GM12878 (cell line): Measurements from ENCODE around the gene SYNGAP1. TPM values are rescaled to one million over a fixed set of nuclear protein-coding genes. Genes with fewer than 3 reads are reported as not detected.

Experiments
- ATAC-seq: fragments of 200-7000 bp; cut with Tn5 transposase; 3 replicates; pipeline ENCODE4 v1.9.1; 2020; ENCODE audit warnings: mild to moderate bottlenecking, moderate library complexity
- BruUV-seq: library from RNA; stranded (reverse); fragments of 400-500 nt; replicated peaks from 2 replicates; lab custom pipeline; 2021; lab: Mats Ljungman, UMichigan
- CTCF ChIA-PET: fragments of 300-600 bp; sonication (Branson Sonifier 250); formaldehyde crosslinking; extraction: SDS; loops from one replicate; lab custom pipeline; 2021; ENCODE audit warnings: inconsistent platforms; lab: Yijun Ruan, JAX
- POLR2A ChIA-PET: fragments of 350-600 bp; formaldehyde crosslinking; extraction: SDS; loops from one replicate; lab custom pipeline; 2021; ENCODE audit warnings: inconsistent platforms; lab: Charles Lee
- RAD21 ChIA-PET: fragments of 300-600 bp; sonication (Branson Sonifier 250); formaldehyde crosslinking; loops from one replicate; lab custom pipeline; 2023; ENCODE audit warnings: antibody characterized with exemption; ENCODE audit not compliant: unreplicated experiment; lab: Charles Lee
- SMC1A ChIA-PET: fragments of 300-600 bp; sonication (Branson Sonifier 250); formaldehyde crosslinking; loops from one replicate; lab custom pipeline; 2023; ENCODE audit not compliant: unreplicated experiment, uncharacterized antibody; lab: Charles Lee
- DNase-seq: peaks from one replicate; pipeline ENCODE4 v3.0.0-alpha.2; 2011; ENCODE audit warnings: low read depth, low spot score
- FAIRE-seq: peaks from 3 replicates; lab custom pipeline; 2011; peaks lifted over from hg19 to GRCh38; lab: Jason Lieb, UNC
- H2AFZ ChIP-seq: 2 replicates; pipeline ENCODE4 v1.6.0; 2011; ENCODE audit warnings: low read depth, low read length, control low read depth; ENCODE audit not compliant: control insufficient read depth
- H3K27ac ChIP-seq: 2 replicates; pipeline ENCODE4 v1.5.1; 2011; ENCODE audit warnings: control low read depth; ENCODE audit not compliant: control insufficient read depth, insufficient read depth
- H3K27me3 ChIP-seq, 2 experiments: replicated peaks in 1 of 2; 2 replicates each; pipeline versions ENCODE4 v1.6.0 to v1.6.1; 2011; ENCODE audit warnings: low read length in 1 of 2; ENCODE audit not compliant: control insufficient read depth in 2 of 2, insufficient read depth in 2 of 2
- H3K36me3 ChIP-seq, 2 experiments: 2 replicates each; pipeline ENCODE4 v1.5.1; 2011; ENCODE audit warnings: low read length in 1 of 2; ENCODE audit not compliant: control insufficient read depth in 2 of 2, insufficient read depth in 2 of 2
- H3K4me1 ChIP-seq: 2 replicates; pipeline ENCODE4 v1.6.1; 2011; ENCODE audit warnings: mild to moderate bottlenecking, low read length, moderate library complexity, mixed read lengths; ENCODE audit not compliant: control insufficient read depth, insufficient read depth
- H3K4me2 ChIP-seq: 2 replicates; pipeline ENCODE4 v1.6.0; 2011; ENCODE audit warnings: control low read depth; ENCODE audit not compliant: control insufficient read depth, insufficient read depth
- H3K4me3 ChIP-seq: fragments of 200-600 bp; sonication (generic); 2 replicates; pipeline ENCODE4 v1.5.1; 2016
- H3K79me2 ChIP-seq: 2 replicates; pipeline ENCODE4 v1.6.0; 2011; ENCODE audit warnings: low read length; ENCODE audit not compliant: control insufficient read depth, insufficient read depth
- H3K9ac ChIP-seq: 2 replicates; pipeline ENCODE4 v1.8.0; 2011; ENCODE audit warnings: low read length, control low read depth, mixed read lengths; ENCODE audit not compliant: control insufficient read depth, insufficient read depth
- H3K9me3 ChIP-seq: replicated peaks from 3 replicates; pipeline ENCODE4 v1.5.1; 2011; ENCODE audit warnings: mild to moderate bottlenecking, low read length; ENCODE audit not compliant: control insufficient read depth, insufficient read depth
- H4K20me1 ChIP-seq: 2 replicates; pipeline ENCODE4 v1.6.0; 2011; ENCODE audit not compliant: control insufficient read depth, insufficient read depth
- CHD2 ChIP-seq: IDR thresholded peaks from 2 replicates; pipeline ENCODE4 v1.6.1; 2011; ENCODE audit warnings: low read depth, low read length, improper control_type of control experiment, borderline replicate concordance
- CREM ChIP-seq: IDR thresholded peaks from 2 replicates; pipeline ENCODE4 v1.6.1; 2014; ENCODE audit warnings: antibody characterized with exemption, low read depth
- ELK1 ChIP-seq: IDR thresholded peaks from 2 replicates; pipeline ENCODE4 v1.6.1; 2012; ENCODE audit warnings: low read depth, low read length, improper control_type of control experiment
- EZH2 ChIP-seq: IDR thresholded peaks from 2 replicates; pipeline ENCODE4 v1.6.1; 2012; ENCODE audit warnings: low read depth, mild to moderate bottlenecking, control low read depth, inconsistent platforms, low read length, borderline replicate concordance; ENCODE audit not compliant: control insufficient read depth
- FOS ChIP-seq: IDR thresholded peaks from 3 replicates; pipeline ENCODE4 v1.6.1; 2011; ENCODE audit warnings: borderline replicate concordance; ENCODE audit not compliant: insufficient read length; ENCODE audit errors: extremely low read depth
- GATAD2B ChIP-seq: fragments of 450-650 bp; conservative IDR thresholded peaks from 2 replicates; pipeline ENCODE4 v1.6.1; 2017; ENCODE audit warnings: low read depth, mild to moderate bottlenecking, moderate library complexity
- HDGF ChIP-seq: fragments of 450-650 bp; IDR thresholded peaks from 2 replicates; pipeline ENCODE4 v1.6.1; 2016; ENCODE audit warnings: antibody characterized with exemption
- IRF4 ChIP-seq: IDR thresholded peaks from 2 replicates; pipeline ENCODE4 v1.6.1; 2011; ENCODE audit warnings: low read depth, low read length
- KDM1A ChIP-seq: fragments of 200-600 bp; sonication (generic); IDR thresholded peaks from 2 replicates; pipeline ENCODE4 v1.6.1; 2016; ENCODE audit warnings: borderline replicate concordance
- KLF5 ChIP-seq: fragments of 450-650 bp; IDR thresholded peaks from 2 replicates; pipeline ENCODE4 v1.6.1; 2014; ENCODE audit warnings: mild to moderate bottlenecking; ENCODE audit not compliant: partially characterized antibody
- LARP7 ChIP-seq: fragments of 450-650 bp; IDR thresholded peaks from 2 replicates; pipeline ENCODE4 v1.6.1; 2017; ENCODE audit warnings: mild to moderate bottlenecking
- MYC ChIP-seq: IDR thresholded peaks from 2 replicates; pipeline ENCODE4 v1.6.1; 2011; ENCODE audit warnings: mild to moderate bottlenecking, low read length, moderate library complexity, inconsistent platforms; ENCODE audit not compliant: insufficient read depth, insufficient replicate concordance, insufficient read length, severe bottlenecking
- NFXL1 ChIP-seq: fragments of 450-650 bp; IDR thresholded peaks from 2 replicates; pipeline ENCODE4 v1.6.1; 2017; ENCODE audit warnings: antibody characterized with exemption, mild to moderate bottlenecking, borderline replicate concordance
- NFYA ChIP-seq: IDR thresholded peaks from 2 replicates; pipeline ENCODE4 v1.6.1; 2011; ENCODE audit warnings: low read depth, mild to moderate bottlenecking, low read length, improper control_type of control experiment, borderline replicate concordance
- NR2F1 ChIP-seq: fragments of 450-650 bp; conservative IDR thresholded peaks from 2 replicates; pipeline ENCODE4 v1.6.1; 2017; ENCODE audit warnings: mild to moderate bottlenecking
- RELA ChIP-seq: fragments of 450-650 bp; IDR thresholded peaks from 2 replicates; pipeline ENCODE4 v1.8.0; 2014; ENCODE audit warnings: borderline replicate concordance; ENCODE audit not compliant: partially characterized antibody
- WGBS: methylation state at CpG from one replicate; pipeline ENCODE4 v1.1.6; 2016; ENCODE audit warnings: low lambda C conversion rate; ENCODE audit not compliant: insufficient replicate concordance, insufficient coverage; ENCODE audit errors: missing lambda C conversion rate; 5-methylcytosine and 5-hydroxymethylcytosine counted together
- in situ Hi-C: fragments of 300-500 bp; cut with MboI; formaldehyde crosslinking; loops from 9 replicates; pipeline ENCODE4 v1.14.3; 2018; ENCODE audit warnings: mixed read lengths
- intact Hi-C: fragments of 100-400 bp; cut with micrococcal nuclease; formaldehyde crosslinking; loops from one replicate; pipeline ENCODE4 v1.14.2; 2022; ENCODE audit not compliant: unreplicated experiment
- polyA plus RNA-seq, 11 experiments: library from polyadenylated mRNA; depleted of rRNA in 4 of 11; unstranded in 6 of 11; stranded (reverse) in 5 of 11; fragments of >200 nt; fragmentation: Nextera tagmentation in 4 of 11; fragmentation: Illumina TruSeq in 1 of 11; extraction: Ambion mirVana in 4 of 11; extraction: Trizol in 1 of 11; gene quantifications; 1 replicate in 1 of 11; 2 replicates in 10 of 11; pipeline versions ENCODE4 v1.2.1 to v1.2.3, GENCODE V29; 2011 to 2016; ENCODE audit warnings: inconsistent platforms in 2 of 11, missing spikeins in 2 of 11, low read depth in 1 of 11
- total RNA-seq, 4 experiments: library from RNA; depleted of rRNA in 3 of 4; stranded (reverse); fragments of >200 nt in 3 of 4; fragmentation: Illumina TruSeq in 1 of 4; extraction: Trizol in 1 of 4; gene quantifications; 2 replicates each; pipeline versions ENCODE4 v1.2.1 to v1.2.3, GENCODE V29; 2013 to 2021
- TF ChIP-seq, protein P1 (sequence below): fragments of 450-650 bp; IDR thresholded peaks from 2 replicates; pipeline ENCODE4 v1.6.1; 2018; ENCODE audit warnings: borderline replicate concordance, mild to moderate bottlenecking; ENCODE audit not compliant: partially characterized antibody

The SYNGAP1 gene
- total and polyA plus RNA-seq, 10 of the 15 experiments (the other 5 are each of a cell fraction or from before 2014, with no cell fraction given): 0.05 to 9.2 (median 1.2) TPM

DNA sequence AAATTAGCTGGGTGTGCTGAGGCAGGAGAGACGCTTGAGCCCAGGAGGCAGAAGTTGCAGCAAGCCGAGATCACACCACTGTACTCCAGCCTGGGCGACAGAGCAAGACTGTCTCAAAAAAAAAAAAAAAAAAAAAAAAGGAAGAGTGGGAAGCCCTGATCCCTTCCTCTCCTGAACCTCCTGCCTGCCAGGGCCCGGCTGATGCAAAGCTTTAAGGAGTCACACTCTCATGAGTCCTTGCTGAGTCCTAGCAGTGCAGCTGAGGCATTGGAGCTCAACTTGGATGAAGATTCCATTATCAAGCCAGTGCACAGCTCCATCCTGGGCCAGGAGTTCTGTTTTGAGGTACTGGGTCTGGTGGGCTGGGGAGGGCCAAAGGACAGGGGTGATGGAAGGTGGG lies 15.1 kb downstream of the SYNGAP1 start:
- CTCF ChIA-PET: interaction anchor here (1.4 kb wide), 1 partner anchor 11 kb away, joined by 3 read pairs; no protein-coding TSS in a partner anchor
- intact Hi-C loops: no loop called here
- WGBS: 100% methylated on average over 1 of the region's 4 CpGs

More for the DNA sequence above, 15.1 kb downstream of the SYNGAP1 start:
- Histone ChIP-seq H3K9ac (no peak overlapping the region), H3K79me2 (peaks cover 5% of the 10 kb centered on the region), H3K4me3 (no peak overlapping the region), H3K36me3 (peaks cover 0 to 3% of the 10 kb centered on the region in 2 experiments; a peak in 2 of 4 replicates), H3K4me1 (peaks cover 27% of the 10 kb centered on the region), H2AFZ (no peak overlapping the region), H4K20me1 (no peaks in the 10 kb centered on the region), H3K4me2 (no peak overlapping the region), H3K27me3 (no peaks in the 10 kb centered on the region), H3K27ac (no peak overlapping the region), H3K9me3 (no peaks in the 10 kb centered on the region)
- in situ Hi-C loops: no loop called here
- FAIRE-seq (no peak), DNase-seq (no peak), ATAC-seq (no peak)
- RAD21 ChIA-PET: no interaction called here
- no TSS peak for BruUV-seq
- SMC1A ChIA-PET: no interaction called here
- POLR2A ChIA-PET: interaction anchor here (0.6 to 0.7 kb wide), 2 partner anchors 259 to 1025 kb away, joined by 3 read pairs; no protein-coding TSS in a partner anchor
- TF ChIP-seq MYC (no peak), EZH2 (no peak), CHD2 (no peak), NFXL1 (no peak), NFYA (no peak), HDGF (no peak), KDM1A (no peak), CREM (no peak), LARP7 (no peak), FOS (no peak), NR2F1 (no peak), ELK1 (no peak), RELA (no peak), IRF4 (no peak), GATAD2B (no peak), KLF5 (no peak)
- TF ChIP-seq, protein P1, sequence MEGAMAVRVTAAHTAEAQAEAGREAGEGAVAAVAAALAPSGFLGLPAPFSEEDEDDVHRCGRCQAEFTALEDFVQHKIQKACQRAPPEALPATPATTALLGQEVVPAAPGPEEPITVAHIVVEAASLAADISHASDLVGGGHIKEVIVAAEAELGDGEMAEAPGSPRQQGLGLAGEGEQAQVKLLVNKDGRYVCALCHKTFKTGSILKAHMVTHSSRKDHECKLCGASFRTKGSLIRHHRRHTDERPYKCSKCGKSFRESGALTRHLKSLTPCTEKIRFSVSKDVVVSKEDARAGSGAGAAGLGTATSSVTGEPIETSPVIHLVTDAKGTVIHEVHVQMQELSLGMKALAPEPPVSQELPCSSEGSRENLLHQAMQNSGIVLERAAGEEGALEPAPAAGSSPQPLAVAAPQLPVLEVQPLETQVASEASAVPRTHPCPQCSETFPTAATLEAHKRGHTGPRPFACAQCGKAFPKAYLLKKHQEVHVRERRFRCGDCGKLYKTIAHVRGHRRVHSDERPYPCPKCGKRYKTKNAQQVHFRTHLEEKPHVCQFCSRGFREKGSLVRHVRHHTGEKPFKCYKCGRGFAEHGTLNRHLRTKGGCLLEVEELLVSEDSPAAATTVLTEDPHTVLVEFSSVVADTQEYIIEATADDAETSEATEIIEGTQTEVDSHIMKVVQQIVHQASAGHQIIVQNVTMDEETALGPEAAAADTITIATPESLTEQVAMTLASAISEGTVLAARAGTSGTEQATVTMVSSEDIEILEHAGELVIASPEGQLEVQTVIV: no peak
